SK-N-MC (cell line): ENCODE results near the gene DSCAM.

Experiments used
- EZH2 ChIP-seq: fragments of 200-600 bp; sonication (generic); IDR thresholded peaks from one replicate; pipeline ENCODE4 v1.6.1; 2017; ENCODE audit warnings: antibody characterized with exemption
- FOXP2 ChIP-seq: optimal IDR thresholded peaks from 2 replicates; pipeline ENCODE3; 2011; ENCODE audit warnings: mild to moderate bottlenecking, moderate library complexity; ENCODE audit not compliant: insufficient read depth; ENCODE audit errors: extremely low read length, control extremely low read depth
- POLR2AphosphoS5 ChIP-seq: IDR thresholded peaks from 2 replicates; pipeline ENCODE4 v1.6.1; 2012; ENCODE audit warnings: mild to moderate bottlenecking, low read depth, low read length, borderline replicate concordance

- TF ChIP-seq EZH2 (no peak), POLR2AphosphoS5 (no peak), FOXP2 (no peak)
Measured at GRCh38 chr21:40803101-40803500, 43.9 kb downstream of the DSCAM start.
